Gastrocnemius medialis (tissue), 4 donors: Measurements from ENCODE around the gene HACD3.

Experiments used
- POLR2A ChIP-seq, 2 donors: fragments of 450-650 bp; IDR thresholded peaks; one replicate each; pipeline ENCODE4 v1.6.1; 2017; ENCODE audit warnings: antibody characterized with exemption in 2 of 2, mild to moderate bottlenecking in 2 of 2, moderate library complexity in 2 of 2
- TF ChIP-seq, protein P1 (sequence below), 5 experiments: fragments of 450-650 bp in 3 of 5; fragments of 200-600 bp in 2 of 5; sonication (generic) in 2 of 5; IDR thresholded peaks in 4 of 5; conservative IDR thresholded peaks in 1 of 5; 1 replicate in 4 of 5; 2 replicates in 1 of 5; pipeline ENCODE4 v1.5.1; 2016 to 2019; ENCODE audit warnings: antibody characterized with exemption in 5 of 5, mild to moderate bottlenecking in 3 of 5, moderate library complexity in 3 of 5

DNA sequence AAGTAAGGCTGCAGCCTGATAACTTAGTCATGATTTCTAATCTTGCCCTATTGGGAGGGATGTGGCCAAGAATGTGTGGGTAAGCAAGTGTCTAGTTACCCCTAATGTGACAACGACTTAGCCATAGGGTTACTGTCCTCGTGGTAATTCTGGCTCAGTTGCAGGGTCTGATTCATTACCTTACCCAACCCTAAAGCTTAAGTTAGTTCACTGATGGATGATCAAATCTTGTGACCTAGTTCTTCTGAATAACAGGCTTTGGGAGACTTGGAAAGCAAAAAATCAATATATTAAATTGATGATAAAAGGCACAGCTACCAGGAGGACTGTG, 82.3 kb downstream of the HACD3 start:
- TF ChIP-seq, protein P1, sequence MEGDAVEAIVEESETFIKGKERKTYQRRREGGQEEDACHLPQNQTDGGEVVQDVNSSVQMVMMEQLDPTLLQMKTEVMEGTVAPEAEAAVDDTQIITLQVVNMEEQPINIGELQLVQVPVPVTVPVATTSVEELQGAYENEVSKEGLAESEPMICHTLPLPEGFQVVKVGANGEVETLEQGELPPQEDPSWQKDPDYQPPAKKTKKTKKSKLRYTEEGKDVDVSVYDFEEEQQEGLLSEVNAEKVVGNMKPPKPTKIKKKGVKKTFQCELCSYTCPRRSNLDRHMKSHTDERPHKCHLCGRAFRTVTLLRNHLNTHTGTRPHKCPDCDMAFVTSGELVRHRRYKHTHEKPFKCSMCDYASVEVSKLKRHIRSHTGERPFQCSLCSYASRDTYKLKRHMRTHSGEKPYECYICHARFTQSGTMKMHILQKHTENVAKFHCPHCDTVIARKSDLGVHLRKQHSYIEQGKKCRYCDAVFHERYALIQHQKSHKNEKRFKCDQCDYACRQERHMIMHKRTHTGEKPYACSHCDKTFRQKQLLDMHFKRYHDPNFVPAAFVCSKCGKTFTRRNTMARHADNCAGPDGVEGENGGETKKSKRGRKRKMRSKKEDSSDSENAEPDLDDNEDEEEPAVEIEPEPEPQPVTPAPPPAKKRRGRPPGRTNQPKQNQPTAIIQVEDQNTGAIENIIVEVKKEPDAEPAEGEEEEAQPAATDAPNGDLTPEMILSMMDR (IDR thresholded peaks at IDR 0.05 in 4 of 5, conservative IDR thresholded peaks at IDR 0.05 in 1 of 5): no peak
- no peak for TF ChIP-seq POLR2A (IDR thresholded peaks at IDR 0.05)
